ENCODE data around the gene NR1D1.

GRCh38 chr17:40130352-40131042, 30.1 kb upstream of the NR1D1 start:
- TF ChIP-seq CTCF (IDR thresholded peaks at IDR 0.05; ENCODE audit: low read length) (no peak), EZH2phosphoT487 (IDR thresholded peaks at IDR 0.05; ENCODE audit: low read length) (no peak)

Data from MM.1S (cell line).